Ovary (tissue), 9 donors: ENCODE measurements around the gene RPL31. TPM values are rescaled to one million over a fixed set of nuclear protein-coding genes. Genes with fewer than 3 reads are reported as not detected.
A peak's percentile ranks its signal among the peaks of the same experiment; 100 is the strongest.

Experiments used
- DNase-seq, 5 donors: peaks; one replicate each; pipeline ENCODE4 v3.0.0-alpha.2; 2019 to 2020
- H3K27ac ChIP-seq, 2 donors: fragments of 200-600 bp; one replicate each; pipeline versions ENCODE4 v1.5.1 to v1.8.0; 2019 to 2022
- H3K27me3 ChIP-seq: fragments of 200-600 bp; one replicate; pipeline ENCODE4 v1.8.0; 2022
- H3K36me3 ChIP-seq: fragments of 200-600 bp; sonication (generic); one replicate; pipeline ENCODE4 v1.5.1; 2019
- H3K4me1 ChIP-seq: one replicate; pipeline ENCODE4 v1.8.1; 2013; ENCODE audit warnings: mild to moderate bottlenecking, moderate library complexity; ENCODE audit not compliant: insufficient read depth
- H3K4me3 ChIP-seq: fragments of 200-600 bp; sonication (generic); one replicate; pipeline ENCODE4 v1.5.1; 2017
- H3K9me3 ChIP-seq, 2 donors: fragments of 200-600 bp in 1 of 2; sonication (generic) in 1 of 2; one replicate each; pipeline versions ENCODE4 v1.5.1 to v1.8.1; 2013 to 2019; ENCODE audit warnings: mild to moderate bottlenecking in 1 of 2, moderate library complexity in 1 of 2
- CTCF ChIP-seq, 3 donors: fragments of 450-650 bp in 2 of 3; fragments of 200-600 bp in 1 of 3; IDR thresholded peaks; one replicate each; pipeline versions ENCODE4 v1.5.1 to v1.8.0; 2016 to 2022; ENCODE audit warnings: antibody characterized with exemption in 3 of 3, mild to moderate bottlenecking in 1 of 3
- EP300 ChIP-seq: sonication (generic); formaldehyde crosslinking; IDR thresholded peaks from one replicate; pipeline ENCODE4 v1.6.1; 2017; ENCODE audit warnings: antibody characterized with exemption
- POLR2A ChIP-seq: fragments of 450-650 bp; IDR thresholded peaks from one replicate; pipeline ENCODE4 v1.6.1; 2017; ENCODE audit warnings: antibody characterized with exemption, mild to moderate bottlenecking, moderate library complexity
- WGBS, 3 donors: extraction: QIAGEN DNeasy Blood & Tissue Kit in 1 of 3; methylation state at CpG; one replicate each; pipeline versions ENCODE4 v1.1.5 to v1.1.7; 2013 to 2017; 5-methylcytosine and 5-hydroxymethylcytosine counted together
- intact Hi-C, 4 donors: fragments of 100-400 bp; cut with DNase I; formaldehyde crosslinking; loops; one replicate each; pipeline versions ENCODE4 v1.11.0 to v1.15.1; 2022 to 2023
- polyA plus RNA-seq, 2 donors: library from polyadenylated mRNA; stranded (reverse); fragments of 200-250 nt in 1 of 2; fragments of 350-450 nt in 1 of 2; fragmentation: Illumina TruSeq in 1 of 2; extraction: RNeasy Lipid Tissue Mini Kit (QIAGEN cat#74804) in 1 of 2; gene quantifications; one replicate each; pipeline ENCODE4 v1.2.3, GENCODE V29; 2013 to 2014
- total RNA-seq, 7 donors: library from RNA; depleted of rRNA in 2 of 7; stranded (reverse); fragments of >200 nt in 2 of 7; fragmentation: NEBNext Ultra II Directional in 3 of 7; extraction: Animal tissue kit (Norgen Biotek cat#: 25700) in 3 of 7; gene quantifications; one replicate each; pipeline versions ENCODE4 v1.1.0 to v1.2.4, GENCODE V29; 2016 to 2023
- donor health status: DM: no; HTN: no; CAD: no; lungs with moderate emphysema.
- donor health status: DM: no; HTN: no; CAD: no.
- donor health status: Bipolar disorder and iron deficiency.
- donor health status: DM: yes; HTN: yes; CAD: no.
- donor health status: DM: no; HTN: no; CAD: no.
- donor health status: DM: yes; HTN: yes; CAD: no.

Gene RPL31
- total and polyA plus RNA-seq, 9 donors = 2,349 to 14,384 (median 3,108) TPM

GRCh38 chr2:101012706-101013181 lies 10.7 kb downstream of the RPL31 start:
- Histone ChIP-seq H3K4me3 (no peak overlapping the region), H3K36me3 (no peaks in the 10 kb centered on the region), H3K27me3 (no peaks in the 10 kb centered on the region), H3K4me1 (no peaks in the 10 kb centered on the region), H3K9me3 (no peaks in the 10 kb centered on the region), H3K27ac (no peak overlapping the region)
- intact Hi-C loops = loop anchor here (5.0 to 10.0 kb wide), 3 partner anchors 140 to 192 kb away; partner anchors contain the start of gene TBC1D8 (in 3 of the 4)
- TF ChIP-seq EP300 (no peak), CTCF (IDR thresholded peaks at IDR 0.05) (peak; percentile 73 to 81 (median 81)), POLR2A (no peak)
- DNase-seq = peak in 1 of 5 donors; percentile 53
- 22 to 28% (median 26%) methylated on average over 5 of the region's 5 CpGs for WGBS, 3 donors

- Histone ChIP-seq H3K27ac (no peak overlapping the region), H3K27me3 (no peaks in the 10 kb centered on the region), H3K9me3 (no peaks in the 10 kb centered on the region), H3K4me3 (no peak overlapping the region), H3K4me1 (no peaks in the 10 kb centered on the region), H3K36me3 (no peaks in the 10 kb centered on the region)
- no peak for DNase-seq
- no peak for TF ChIP-seq POLR2A
- TF ChIP-seq EP300 = no peak
- no peak for TF ChIP-seq CTCF (IDR thresholded peaks at IDR 0.05)
- intact Hi-C loops = loop anchor here (5.0 to 10.0 kb wide), 3 partner anchors 138 to 190 kb away; partner anchors contain the start of gene TBC1D8 (in 3 of the 4)
- WGBS, 3 donors = 89 to 95% (median 91%) methylated on average over 6 of the region's 6 CpGs
These were observed 12.3 kb downstream of the RPL31 start for GRCh38 chr2:101014264-101014857.

GRCh38 chr2:101017371-101017770 lies 15.3 kb downstream of the RPL31 start:
- no peak for TF ChIP-seq POLR2A
- no peak for TF ChIP-seq CTCF (IDR thresholded peaks at IDR 0.05)
- no peak for TF ChIP-seq EP300
- intact Hi-C loops = loop anchor here in 1 of 4 donors (10.0 kb wide), 1 partner anchor 187 kb away; no protein-coding TSS in a partner anchor
- Histone ChIP-seq H3K4me1 (no peaks in the 10 kb centered on the region), H3K27ac (no peak overlapping the region), H3K9me3 (no peaks in the 10 kb centered on the region), H3K4me3 (no peak overlapping the region), H3K27me3 (no peaks in the 10 kb centered on the region), H3K36me3 (no peaks in the 10 kb centered on the region)
- no peak for DNase-seq
- 71 to 83% (median 75%) methylated on average over 3 of the region's 3 CpGs for WGBS, 3 donors

GRCh38 chr2:101018934-101019333 lies 16.8 kb downstream of the RPL31 start:
- Histone ChIP-seq H3K27ac (no peak overlapping the region), H3K4me3 (no peak overlapping the region), H3K4me1 (no peaks in the 10 kb centered on the region), H3K9me3 (no peaks in the 10 kb centered on the region), H3K36me3 (no peaks in the 10 kb centered on the region), H3K27me3 (no peaks in the 10 kb centered on the region)
- WGBS, 3 donors = 56 to 60% (median 56%) methylated on average over 8 of the region's 8 CpGs
- intact Hi-C loops = loop anchor here in 1 of 4 donors (10.0 kb wide), 1 partner anchor 186 kb away; no protein-coding TSS in a partner anchor
- no peak for TF ChIP-seq POLR2A
- TF ChIP-seq CTCF (IDR thresholded peaks at IDR 0.05) = no peak
- no peak for TF ChIP-seq EP300
- DNase-seq = no peak
